ENCODE data around the gene DNTT. TPM values are rescaled to one million over a fixed set of nuclear protein-coding genes. Genes with fewer than 3 reads are reported as not detected.

Gene DNTT
- total RNA-seq, 1 donor from 2014 or later, result not detected

- ATAC-seq (ENCODE audit: poor library complexity) (no peak), DNase-seq (no peak)
- intact Hi-C loops (cut with DNase I), result no loop called here
Observed at GRCh38 chr10:96272316-96273280, 31.6 kb upstream of the DNTT start.

- peak; percentile 65 for DNase-seq
- peak; percentile 82 for ATAC-seq (ENCODE audit: poor library complexity)
- intact Hi-C loops (cut with DNase I), result no loop called here
Observed at GRCh38 chr10:96275685-96276418, 28.4 kb upstream of the DNTT start.

- DNase-seq, result no peak
- intact Hi-C loops (cut with DNase I), result no loop called here
- no peak for ATAC-seq (ENCODE audit: poor library complexity)
Observed at GRCh38 chr10:96276426-96276825, 27.8 kb upstream of the DNTT start.

- no peak for DNase-seq
- ATAC-seq (ENCODE audit: poor library complexity), result no peak
- intact Hi-C loops (cut with DNase I), result no loop called here
Observed at GRCh38 chr10:96276831-96277230, 27.4 kb upstream of the DNTT start.

- ATAC-seq (ENCODE audit: poor library complexity) (no peak), DNase-seq (no peak)
- intact Hi-C loops (cut with DNase I), result no loop called here
Observed at GRCh38 chr10:96279191-96279641, 25.0 kb upstream of the DNTT start.

GRCh38 chr10:96280859-96281258 is 23.4 kb upstream of the DNTT start:
- intact Hi-C loops (cut with DNase I), result no loop called here
- DNase-seq, result no peak
- no peak for ATAC-seq (ENCODE audit: poor library complexity)

- ATAC-seq (ENCODE audit: poor library complexity) (no peak), DNase-seq (no peak)
- intact Hi-C loops (cut with DNase I), result no loop called here
Observed at GRCh38 chr10:96281444-96282029, 22.7 kb upstream of the DNTT start.

GRCh38 chr10:96283351-96283750 is 20.9 kb upstream of the DNTT start:
- no peak for ATAC-seq (ENCODE audit: poor library complexity)
- no peak for DNase-seq
- intact Hi-C loops (cut with DNase I), result no loop called here

- DNase-seq, result no peak
- intact Hi-C loops (cut with DNase I), result no loop called here
- ATAC-seq (ENCODE audit: poor library complexity), result no peak
Observed at GRCh38 chr10:96283756-96284155, 20.5 kb upstream of the DNTT start.

- no peak for ATAC-seq (ENCODE audit: poor library complexity)
- intact Hi-C loops (cut with DNase I), result no loop called here
- no peak for DNase-seq
Observed at GRCh38 chr10:96285331-96285752, 18.9 kb upstream of the DNTT start.

GRCh38 chr10:96287392-96288105 is 16.7 kb upstream of the DNTT start:
- intact Hi-C loops (cut with DNase I), result no loop called here
- no peak for ATAC-seq (ENCODE audit: poor library complexity)

GRCh38 chr10:96288151-96288621 is 16.0 kb upstream of the DNTT start:
- ATAC-seq (ENCODE audit: poor library complexity) (no peak), DNase-seq (no peak)
- intact Hi-C loops (cut with DNase I), result no loop called here

More at GRCh38 chr10:96287392-96288105, 16.7 kb upstream of the DNTT start:
- no peak for DNase-seq

GRCh38 chr10:96289218-96289910 is 14.9 kb upstream of the DNTT start:
- DNase-seq, result no peak
- intact Hi-C loops (cut with DNase I), result no loop called here
- no peak for ATAC-seq (ENCODE audit: poor library complexity)

- no peak for DNase-seq
- intact Hi-C loops (cut with DNase I), result no loop called here
- no peak for ATAC-seq (ENCODE audit: poor library complexity)
Observed at GRCh38 chr10:96290368-96291133, 13.7 kb upstream of the DNTT start.

GRCh38 chr10:96292971-96293920 is 11.0 kb upstream of the DNTT start:
- ATAC-seq (ENCODE audit: poor library complexity) (peak; percentile 92), DNase-seq (no peak)
- intact Hi-C loops (cut with DNase I), result no loop called here

GRCh38 chr10:96295475-96295874 is 8.8 kb upstream of the DNTT start:
- intact Hi-C loops (cut with DNase I), result loop anchor here (2.0 to 5.0 kb wide), 2 partner anchors 67 to 278 kb away; no protein-coding TSS in a partner anchor
- DNase-seq (no peak), ATAC-seq (ENCODE audit: poor library complexity) (no peak)

Data from Right ventricle myocardium superior (tissue), 1 donor.